Breast epithelium (tissue), 3 donors: ENCODE data around the gene DEXI.

Source experiments
- CTCF ChIP-seq, 3 donors: fragments of 450-650 bp; IDR thresholded peaks; one replicate each; pipeline ENCODE4 v1.5.1; 2016 to 2017; ENCODE audit warnings: antibody characterized with exemption in 3 of 3, mild to moderate bottlenecking in 3 of 3, moderate library complexity in 3 of 3
- POLR2A ChIP-seq: fragments of 450-650 bp; IDR thresholded peaks from one replicate; pipeline ENCODE4 v1.6.1; 2016; ENCODE audit warnings: antibody characterized with exemption, mild to moderate bottlenecking, moderate library complexity

- no peak for TF ChIP-seq CTCF (IDR thresholded peaks at IDR 0.05)
- no peak for TF ChIP-seq POLR2A
These were observed 23.3 kb upstream of the DEXI start for GRCh38 chr16:10965440-10966061.
